Thymus (tissue), 11 donors: ENCODE results near the gene CCDC141. TPM values are rescaled to one million over a fixed set of nuclear protein-coding genes. Genes with fewer than 3 reads are reported as not detected.

Source experiments
- DNase-seq, 9 donors: peaks; one replicate each; pipeline ENCODE4 v3.0.0-alpha.2; 2013; ENCODE audit warnings: low spot score in 9 of 9, low read depth in 6 of 9, missing footprints in 1 of 9
- H3K27ac ChIP-seq, 2 donors: one replicate each; pipeline ENCODE4 v1.5.1; 2013; ENCODE audit warnings: control low read depth in 1 of 2, low read depth in 1 of 2, low read length in 1 of 2, mild to moderate bottlenecking in 1 of 2, moderate library complexity in 1 of 2
- H3K27me3 ChIP-seq, 2 donors: one replicate each; pipeline ENCODE4 v1.5.1; 2013; ENCODE audit warnings: low read length in 1 of 2; ENCODE audit not compliant: control insufficient read depth in 2 of 2, insufficient read depth in 1 of 2
- H3K36me3 ChIP-seq, 2 donors: one replicate each; pipeline ENCODE4 v1.5.1; 2013; ENCODE audit warnings: low read length in 1 of 2, mild to moderate bottlenecking in 1 of 2, moderate library complexity in 1 of 2; ENCODE audit not compliant: control insufficient read depth in 2 of 2, insufficient read depth in 2 of 2
- H3K4me1 ChIP-seq, 2 donors: one replicate each; pipeline ENCODE4 v1.5.1; 2013; ENCODE audit warnings: low read length in 2 of 2; ENCODE audit not compliant: control insufficient read depth in 2 of 2, insufficient read depth in 2 of 2
- H3K4me3 ChIP-seq, 2 donors: one replicate each; pipeline ENCODE4 v1.5.1; 2013; ENCODE audit warnings: low read length in 2 of 2, control low read depth in 1 of 2, mild to moderate bottlenecking in 1 of 2
- H3K9me3 ChIP-seq, 2 donors: one replicate each; pipeline ENCODE4 v1.5.1; 2013; ENCODE audit warnings: low read length in 1 of 2, mild to moderate bottlenecking in 1 of 2; ENCODE audit not compliant: control insufficient read depth in 2 of 2, insufficient read depth in 1 of 2
- WGBS: extraction: QIAGEN DNeasy Blood & Tissue Kit; methylation state at CpG from one replicate; pipeline ENCODE4 v1.1.7; 2013; 5-methylcytosine and 5-hydroxymethylcytosine counted together
- polyA plus RNA-seq: library from polyadenylated mRNA; stranded (reverse); fragments of 200-250 nt; gene quantifications from one replicate; pipeline ENCODE4 v1.2.3, GENCODE V29; 2013
- total RNA-seq: library from RNA; stranded (reverse); fragments of 120-200 nt; gene quantifications from one replicate; pipeline ENCODE4 v1.2.4, GENCODE V29; 2013
- donor health status: healthy.

CCDC141 gene
- total and polyA plus RNA-seq, 2 donors: 0.84 to 5.8 TPM

GRCh38 chr2:178881075-178881474 lies 168.9 kb downstream of the CCDC141 start:
- Histone ChIP-seq H3K4me3 (no peak overlapping the region), H3K27ac (no peak overlapping the region), H3K9me3 (no peaks in the 10 kb centered on the region), H3K4me1 (no peaks in the 10 kb centered on the region), H3K36me3 (peaks cover 0 to 3% of the 10 kb centered on the region in 2 donors), H3K27me3 (no peaks in the 10 kb centered on the region)
- WGBS: 95% methylated on average over 1 of the region's 1 CpG
- no peak for DNase-seq

DNA sequence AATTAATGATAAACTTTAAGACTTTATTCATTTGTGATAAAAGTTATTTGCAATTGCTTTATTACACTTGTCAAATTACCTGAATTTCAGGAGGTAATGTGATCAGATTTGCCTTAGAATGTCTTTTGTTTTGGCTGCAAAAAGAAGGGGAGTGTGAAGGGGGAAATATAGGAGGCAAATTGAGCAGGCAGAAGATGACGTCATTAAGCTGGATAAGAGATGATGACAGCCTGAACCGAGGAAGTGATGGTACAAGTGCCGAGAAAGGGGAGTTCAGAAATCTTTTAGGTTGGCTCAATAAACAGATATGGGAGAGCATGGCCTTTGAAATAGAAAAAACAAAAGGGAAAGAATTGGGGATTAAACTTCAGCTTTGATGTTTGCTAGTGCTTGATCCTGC lies 169.7 kb downstream of the CCDC141 start:
- H3K4me3 ChIP-seq: no peak overlapping the region
- DNase-seq: no peak
- no peaks in the 10 kb centered on the region for H3K27me3 ChIP-seq
- WGBS: 95% methylated on average over 3 of the region's 3 CpGs
- H3K27ac ChIP-seq: no peak overlapping the region
- no peaks in the 10 kb centered on the region for H3K4me1 ChIP-seq
- peaks cover 0 to 3% of the 10 kb centered on the region in 2 donors for H3K36me3 ChIP-seq
- H3K9me3 ChIP-seq: no peaks in the 10 kb centered on the region

DNA sequence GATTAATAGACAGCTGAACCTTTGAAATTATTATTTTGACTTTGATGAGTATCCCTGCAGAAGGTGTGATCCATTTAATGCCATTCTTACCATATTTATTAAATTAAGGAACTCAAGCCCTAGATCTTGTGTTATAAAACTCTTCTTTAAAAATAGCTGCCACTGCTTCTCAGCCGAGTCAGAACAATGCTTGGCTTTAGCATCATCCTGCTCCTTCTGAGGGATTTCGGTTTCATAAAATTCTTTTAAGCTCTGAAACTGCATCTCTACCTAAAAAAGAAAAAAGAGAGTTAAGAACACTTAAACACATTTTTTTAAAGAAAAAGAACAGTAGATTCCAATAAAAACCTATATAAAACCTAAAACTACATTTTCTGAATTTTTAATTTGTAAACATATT lies 172.1 kb downstream of the CCDC141 start:
- H3K9me3 ChIP-seq: no peaks in the 10 kb centered on the region
- H3K4me3 ChIP-seq: no peak overlapping the region
- H3K27me3 ChIP-seq: no peaks in the 10 kb centered on the region
- no peaks in the 10 kb centered on the region for H3K36me3 ChIP-seq
- DNase-seq: no peak
- no peaks in the 10 kb centered on the region for H3K4me1 ChIP-seq
- 94% methylated on average over 2 of the region's 2 CpGs for WGBS
- H3K27ac ChIP-seq: no peak overlapping the region

- Histone ChIP-seq H3K9me3 (no peaks in the 10 kb centered on the region), H3K27ac (no peak overlapping the region), H3K4me3 (no peak overlapping the region), H3K27me3 (no peaks in the 10 kb centered on the region), H3K4me1 (no peaks in the 10 kb centered on the region), H3K36me3 (no peaks in the 10 kb centered on the region)
- 97% methylated on average over 8 of the region's 8 CpGs for WGBS
- no peak for DNase-seq
Observed at GRCh38 chr2:178874529-178875240, 175.3 kb downstream of the CCDC141 start.

- H3K36me3 ChIP-seq: no peaks in the 10 kb centered on the region
- no peak for DNase-seq
- 97% methylated on average over 3 of the region's 3 CpGs for WGBS
Observed at GRCh38 chr2:178873912-178874311, 176.0 kb downstream of the CCDC141 start.

DNA sequence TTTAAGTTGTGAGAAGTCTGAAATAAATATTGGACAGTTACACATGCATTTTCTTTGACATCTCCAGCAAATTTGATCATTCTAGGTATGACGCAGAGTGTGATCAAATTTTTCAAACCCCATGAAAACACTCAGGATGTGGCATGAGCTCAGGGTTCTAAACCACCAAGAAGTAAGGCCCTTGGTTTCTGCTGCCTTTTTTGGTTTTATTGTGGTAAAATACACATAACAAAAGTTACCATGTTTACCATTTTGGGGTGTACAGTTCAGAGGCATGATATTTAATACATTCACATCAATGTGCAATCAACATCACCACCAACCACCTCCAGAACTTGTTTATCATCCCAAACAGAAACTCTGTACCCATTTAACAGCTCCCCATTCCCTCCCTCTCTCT lies 178.4 kb downstream of the CCDC141 start:
- no peaks in the 10 kb centered on the region for H3K9me3 ChIP-seq
- H3K27ac ChIP-seq: no peak overlapping the region
- 87% methylated on average over 1 of the region's 1 CpG for WGBS
- peak in 1 of 9 donors; percentile 10 for DNase-seq
- H3K4me1 ChIP-seq: no peaks in the 10 kb centered on the region
- H3K27me3 ChIP-seq: no peaks in the 10 kb centered on the region
- H3K4me3 ChIP-seq: no peak overlapping the region
- H3K36me3 ChIP-seq: no peaks in the 10 kb centered on the region

More at GRCh38 chr2:178873912-178874311, 176.0 kb downstream of the CCDC141 start:
- H3K27me3 ChIP-seq: no peaks in the 10 kb centered on the region
- H3K4me3 ChIP-seq: no peak overlapping the region
- no peak overlapping the region for H3K27ac ChIP-seq
- H3K4me1 ChIP-seq: no peaks in the 10 kb centered on the region
- no peaks in the 10 kb centered on the region for H3K9me3 ChIP-seq

GRCh38 chr2:178870703-178871102 lies 179.2 kb downstream of the CCDC141 start:
- H3K27me3 ChIP-seq: no peaks in the 10 kb centered on the region
- WGBS: 95% methylated on average over 3 of the region's 3 CpGs
- no peak overlapping the region for H3K27ac ChIP-seq
- no peak overlapping the region for H3K4me3 ChIP-seq
- H3K36me3 ChIP-seq: no peaks in the 10 kb centered on the region
- DNase-seq: no peak
- H3K9me3 ChIP-seq: no peaks in the 10 kb centered on the region
- H3K4me1 ChIP-seq: no peaks in the 10 kb centered on the region

DNA sequence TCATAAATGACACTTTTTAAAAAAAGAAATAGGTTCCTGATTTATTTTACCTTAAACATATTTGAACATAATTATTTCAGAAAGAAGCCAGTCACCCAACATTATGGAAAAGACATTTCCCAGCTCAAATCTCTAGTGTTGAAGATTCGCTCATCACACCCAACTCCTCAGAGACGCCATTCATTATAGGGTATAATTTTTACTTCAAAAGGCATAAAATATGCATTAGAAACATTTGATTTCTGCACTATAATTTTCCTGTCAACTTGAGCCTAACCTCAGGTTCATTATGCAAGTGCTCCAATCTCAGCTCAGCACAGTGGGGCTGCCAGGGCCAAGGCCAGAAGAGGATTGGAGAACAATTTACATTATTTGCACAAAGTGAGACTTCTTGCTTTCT lies 183.9 kb downstream of the CCDC141 start:
- Histone ChIP-seq H3K9me3 (no peaks in the 10 kb centered on the region), H3K4me3 (no peak overlapping the region), H3K27me3 (no peaks in the 10 kb centered on the region), H3K36me3 (no peaks in the 10 kb centered on the region), H3K4me1 (no peaks in the 10 kb centered on the region), H3K27ac (no peak overlapping the region)
- WGBS: 98% methylated on average over 2 of the region's 2 CpGs
- DNase-seq: no peak

DNA sequence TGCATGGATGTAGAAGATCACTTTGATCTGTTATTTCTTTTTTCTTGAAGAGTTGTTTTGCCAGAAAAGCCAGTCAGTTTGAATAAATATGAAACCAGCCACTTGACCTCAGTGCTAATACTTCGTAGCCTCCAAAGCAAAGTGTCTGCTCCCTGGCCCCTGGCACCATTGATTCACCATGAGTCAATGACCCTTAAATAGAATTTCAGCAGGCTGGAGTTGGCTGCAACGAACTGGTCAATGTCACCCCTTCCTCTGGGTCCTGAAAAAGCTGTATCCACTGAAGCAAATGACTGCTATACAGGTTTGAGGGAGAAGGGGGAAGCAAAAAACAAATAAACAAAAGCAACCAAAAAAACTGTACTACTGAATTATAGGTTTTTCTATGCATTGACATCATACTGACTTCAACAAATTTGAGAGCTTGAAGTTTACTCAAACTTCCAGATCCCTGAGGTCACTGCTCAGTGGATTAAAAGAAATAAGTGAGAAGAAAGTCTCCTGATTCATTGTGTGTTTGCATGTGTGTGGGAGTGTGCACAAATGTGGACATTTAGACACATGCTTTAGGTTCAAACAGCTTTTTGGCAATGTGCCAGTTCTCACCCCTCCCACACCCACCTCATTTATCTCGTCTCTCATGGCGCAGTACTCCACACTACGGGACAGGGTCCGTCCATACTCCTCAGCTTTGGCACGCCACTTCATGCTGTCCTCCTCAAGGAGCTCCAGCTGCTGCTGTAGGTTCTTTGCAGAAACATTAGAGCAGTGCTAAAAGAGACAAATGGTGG lies 184.6 kb downstream of the CCDC141 start:
- DNase-seq: no peak
- Histone ChIP-seq H3K27me3 (no peaks in the 10 kb centered on the region), H3K27ac (no peak overlapping the region), H3K36me3 (no peaks in the 10 kb centered on the region), H3K4me1 (no peaks in the 10 kb centered on the region), H3K4me3 (no peak overlapping the region), H3K9me3 (no peaks in the 10 kb centered on the region)
- 93% methylated on average over 7 of the region's 7 CpGs for WGBS
